BLaER1 treated with 17β-estradiol and CSF1 and Interleukin-3, amounts not matched to agents 10 nM and 100 nM (cell line): ENCODE measurements around the gene G0S2.

Source experiments
- H3K27ac ChIP-seq, 11 experiments: shearing (Covaris generic); formaldehyde crosslinking; 2 replicates each; pipeline ENCODE4 v1.8.1; 2022
- H3K27me3 ChIP-seq, 11 experiments: shearing (Covaris generic); formaldehyde crosslinking; 2 replicates each; pipeline ENCODE4 v1.8.1; 2022
- H3K36me3 ChIP-seq, 11 experiments: shearing (Covaris generic); formaldehyde crosslinking; 2 replicates each; pipeline ENCODE4 v1.8.1; 2022
- H3K4me1 ChIP-seq, 10 experiments: shearing (Covaris generic); formaldehyde crosslinking; 2 replicates each; pipeline ENCODE4 v1.8.1; 2022
- H3K4me2 ChIP-seq, 11 experiments: shearing (Covaris generic); formaldehyde crosslinking; 2 replicates each; pipeline ENCODE4 v1.8.1; 2022
- H3K4me3 ChIP-seq, 10 experiments: shearing (Covaris generic); formaldehyde crosslinking; 2 replicates each; pipeline ENCODE4 v1.8.1; 2022
- H3K9ac ChIP-seq, 11 experiments: shearing (Covaris generic); formaldehyde crosslinking; 2 replicates each; pipeline ENCODE4 v1.8.1; 2022
- H3K9me3 ChIP-seq, 11 experiments: shearing (Covaris generic); formaldehyde crosslinking; replicated peaks in 1 of 11; 2 replicates each; pipeline ENCODE4 v1.8.1; 2022
- H4K20me1 ChIP-seq, 11 experiments: shearing (Covaris generic); formaldehyde crosslinking; 2 replicates each; pipeline ENCODE4 v1.8.1; 2022
- Cebpa-rat ChIP-seq, 11 experiments: shearing (Covaris generic); IDR thresholded peaks; 2 replicates each; pipeline ENCODE4 v1.8.1; 2022

The G0S2 gene

DNA sequence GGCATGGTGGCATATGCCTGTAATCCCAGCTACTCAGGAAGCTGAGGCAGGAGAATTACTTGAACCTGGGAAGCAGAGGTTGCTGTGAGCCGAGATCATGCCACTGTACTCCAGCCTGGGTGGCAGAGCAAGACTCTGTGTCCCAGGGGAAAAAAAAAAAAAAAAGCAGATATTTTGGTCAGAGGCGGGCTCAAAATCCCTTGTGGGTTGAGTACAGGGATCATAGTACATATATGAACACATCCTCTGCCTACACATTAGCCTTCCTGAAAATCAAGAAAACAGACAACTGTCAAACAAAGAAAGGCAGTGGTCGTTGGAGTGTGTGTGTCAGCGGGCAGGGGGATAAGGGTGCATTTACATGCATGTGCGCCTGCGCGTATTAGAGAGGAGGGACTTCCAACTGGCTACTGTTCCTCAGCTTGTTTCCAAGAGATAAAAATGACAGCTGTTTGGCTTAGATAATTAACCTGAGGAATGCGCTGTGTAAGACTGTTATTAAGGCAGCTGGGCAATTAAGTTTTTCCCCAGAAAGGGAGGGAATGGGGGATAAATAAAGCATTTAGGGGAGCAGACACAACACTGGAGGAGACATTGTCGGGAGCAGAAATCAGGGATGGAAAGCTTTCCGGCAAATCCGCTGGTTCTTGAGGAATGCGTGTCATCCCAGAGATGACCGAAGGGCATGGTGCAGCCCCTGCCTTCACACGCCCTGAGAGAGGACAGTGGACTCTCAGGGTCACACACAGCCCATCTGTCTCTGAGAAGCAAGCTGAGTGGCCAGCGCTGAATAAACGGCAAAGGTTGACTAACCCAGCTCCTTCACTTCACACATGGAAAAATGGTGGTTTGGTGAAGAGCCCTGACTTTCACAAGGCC, 29.4 kb upstream of the G0S2 start:
- no peaks in the 10 kb centered on the region for H3K36me3 ChIP-seq
- peaks cover 63 to 93% (median 77%) of the 10 kb centered on the region in 10 experiments for H3K4me1 ChIP-seq
- H3K4me2 ChIP-seq = peak overlapping the region; percentile 61 to 99 (median 95)

GRCh38 chr1:209646558-209646957, 28.7 kb upstream of the G0S2 start:
- no peak for TF ChIP-seq Cebpa-rat (IDR thresholded peaks at IDR 0.05)
- H3K4me2 ChIP-seq = peak overlapping the region; percentile 61 to 99 (median 95)
- peak overlapping the region in 2 of 10 experiments; percentile 52 to 63; a peak in 2 of 20 replicates for H3K4me3 ChIP-seq
- H3K27ac ChIP-seq = peak overlapping the region in 6 of 11 experiments; percentile 1 to 87 (median 38); a peak in 12 of 22 replicates
- H3K9me3 ChIP-seq = no peaks in the 10 kb centered on the region
- no peaks in the 10 kb centered on the region for H4K20me1 ChIP-seq
- H3K4me1 ChIP-seq = peaks cover 70 to 95% (median 85%) of the 10 kb centered on the region in 10 experiments
- H3K36me3 ChIP-seq = no peaks in the 10 kb centered on the region
- H3K27me3 ChIP-seq = no peaks in the 10 kb centered on the region
- no peak overlapping the region for H3K9ac ChIP-seq

More for the DNA sequence above, 29.4 kb upstream of the G0S2 start:
- H3K4me3 ChIP-seq = peak overlapping the region in 1 of 10 experiments; percentile 63; a peak in 1 of 20 replicates
- H3K27ac ChIP-seq = peak overlapping the region in 6 of 11 experiments; percentile 1 to 87 (median 50); a peak in 12 of 22 replicates
- H3K27me3 ChIP-seq = no peaks in the 10 kb centered on the region
- H3K9ac ChIP-seq = peak overlapping the region in 3 of 11 experiments; percentile 2 to 25 (median 11); a peak in 2 of 22 replicates
- TF ChIP-seq Cebpa-rat (IDR thresholded peaks at IDR 0.05) = no peak
- H3K9me3 ChIP-seq = no peaks in the 10 kb centered on the region
- no peaks in the 10 kb centered on the region for H4K20me1 ChIP-seq

DNA sequence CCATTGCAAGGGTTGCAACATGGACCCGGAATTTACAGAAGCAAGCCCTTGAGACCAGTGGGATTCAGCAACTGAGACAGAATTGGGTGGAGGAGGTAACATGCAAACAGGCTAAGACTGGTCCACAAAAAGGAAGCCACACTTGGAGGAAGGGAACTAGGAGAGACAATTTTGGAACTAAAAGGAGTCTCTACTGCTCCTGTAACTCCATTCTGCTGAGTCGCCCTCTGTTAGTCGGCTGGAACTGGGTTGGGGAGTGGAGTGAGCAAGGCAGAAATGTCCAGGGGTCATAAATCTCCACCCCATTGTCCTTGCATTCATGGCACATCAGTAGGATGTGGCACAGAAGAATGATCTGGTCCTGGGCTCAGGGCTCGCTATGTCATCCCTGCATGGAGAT, 28.1 kb upstream of the G0S2 start:
- H3K4me2 ChIP-seq = peak overlapping the region; percentile 61 to 99 (median 95); a peak in 21 of 22 replicates
- no peaks in the 10 kb centered on the region for H3K36me3 ChIP-seq
- H3K4me1 ChIP-seq = peaks cover 70 to 97% (median 91%) of the 10 kb centered on the region in 10 experiments
- H3K27ac ChIP-seq = peak overlapping the region in 9 of 11 experiments; percentile 23 to 87 (median 83); a peak in 15 of 22 replicates
- H3K4me3 ChIP-seq = peak overlapping the region in 4 of 10 experiments; percentile 23 to 63 (median 42); a peak in 5 of 20 replicates
- no peaks in the 10 kb centered on the region for H4K20me1 ChIP-seq
- H3K9me3 ChIP-seq = no peaks in the 10 kb centered on the region
- TF ChIP-seq Cebpa-rat (IDR thresholded peaks at IDR 0.05) = no peak
- H3K9ac ChIP-seq = no peak overlapping the region; a peak in 1 of 22 replicates
- no peaks in the 10 kb centered on the region for H3K27me3 ChIP-seq

GRCh38 chr1:209648346-209648745, 26.9 kb upstream of the G0S2 start:
- no peaks in the 10 kb centered on the region for H3K9me3 ChIP-seq
- H3K27ac ChIP-seq = peak overlapping the region; percentile 43 to 93 (median 84); a peak in 21 of 22 replicates
- H3K27me3 ChIP-seq = no peaks in the 10 kb centered on the region
- peak overlapping the region in 9 of 11 experiments; percentile 16 to 82 (median 69); a peak in 16 of 22 replicates for H3K9ac ChIP-seq
- no peak for TF ChIP-seq Cebpa-rat (IDR thresholded peaks at IDR 0.05)
- H3K4me2 ChIP-seq = peak overlapping the region; percentile 83 to 99 (median 95)
- H4K20me1 ChIP-seq = no peaks in the 10 kb centered on the region
- H3K4me1 ChIP-seq = peaks cover 81 to 100% (median 99%) of the 10 kb centered on the region in 10 experiments
- H3K4me3 ChIP-seq = peak overlapping the region in 7 of 10 experiments; percentile 23 to 63 (median 48); a peak in 13 of 20 replicates
- no peaks in the 10 kb centered on the region for H3K36me3 ChIP-seq

GRCh38 chr1:209648931-209649776, 26.1 kb upstream of the G0S2 start:
- no peaks in the 10 kb centered on the region for H3K27me3 ChIP-seq
- peak overlapping the region in 9 of 11 experiments; percentile 33 to 82 (median 71); a peak in 18 of 22 replicates for H3K9ac ChIP-seq
- H3K27ac ChIP-seq = peak overlapping the region; percentile 52 to 93 (median 84)
- no peak for TF ChIP-seq Cebpa-rat (IDR thresholded peaks at IDR 0.05)
- peak overlapping the region in 6 of 10 experiments; percentile 39 to 63 (median 50); a peak in 13 of 20 replicates for H3K4me3 ChIP-seq
- H3K36me3 ChIP-seq = no peaks in the 10 kb centered on the region
- no peaks in the 10 kb centered on the region for H4K20me1 ChIP-seq
- peak overlapping the region; percentile 83 to 99 (median 95) for H3K4me2 ChIP-seq
- no peaks in the 10 kb centered on the region for H3K9me3 ChIP-seq
- peaks cover 89 to 100% (median 100%) of the 10 kb centered on the region in 10 experiments for H3K4me1 ChIP-seq

GRCh38 chr1:209650454-209650853, 24.8 kb upstream of the G0S2 start:
- H3K4me1 ChIP-seq = peaks cover 76 to 100% (median 95%) of the 10 kb centered on the region in 10 experiments
- peak overlapping the region in 7 of 10 experiments; percentile 30 to 63 (median 48); a peak in 13 of 20 replicates for H3K4me3 ChIP-seq
- H4K20me1 ChIP-seq = no peaks in the 10 kb centered on the region
- H3K9ac ChIP-seq = peak overlapping the region in 10 of 11 experiments; percentile 8 to 82 (median 64); a peak in 16 of 22 replicates
- no peaks in the 10 kb centered on the region for H3K9me3 ChIP-seq
- peak overlapping the region; percentile 33 to 93 (median 84); a peak in 21 of 22 replicates for H3K27ac ChIP-seq
- 0 out of 22 replicates have a peak, but pooled peaks of 2 of the 11 experiments have one; percentile 10 to 29 for TF ChIP-seq Cebpa-rat (IDR thresholded peaks at IDR 0.05)
- H3K36me3 ChIP-seq = no peaks in the 10 kb centered on the region
- peak overlapping the region; percentile 83 to 99 (median 95) for H3K4me2 ChIP-seq
- no peaks in the 10 kb centered on the region for H3K27me3 ChIP-seq

DNA sequence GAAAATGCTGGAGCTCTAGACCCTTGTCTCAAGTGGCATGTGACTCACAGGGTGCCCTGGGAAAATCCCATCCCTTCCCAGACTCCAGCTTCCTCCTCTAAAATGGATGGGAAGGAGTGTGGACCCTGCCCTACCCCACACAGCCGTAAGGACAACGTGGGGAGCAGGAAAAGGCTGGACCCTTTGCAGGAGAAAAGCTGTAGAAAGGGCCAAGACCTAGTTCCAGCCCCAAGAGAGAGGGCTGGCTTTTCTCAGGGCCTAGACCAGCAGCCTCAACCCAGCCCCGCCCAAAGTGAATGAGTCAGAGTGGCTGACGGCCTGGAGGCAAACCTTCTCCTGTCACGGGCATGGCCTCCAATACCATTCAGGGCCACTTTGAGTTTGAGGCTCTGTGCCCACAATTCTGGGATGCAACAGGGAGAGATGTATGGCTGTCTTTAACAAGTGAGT, 24.0 kb upstream of the G0S2 start:
- no peak for TF ChIP-seq Cebpa-rat (IDR thresholded peaks at IDR 0.05)
- H4K20me1 ChIP-seq = no peaks in the 10 kb centered on the region
- no peaks in the 10 kb centered on the region for H3K27me3 ChIP-seq
- H3K36me3 ChIP-seq = no peaks in the 10 kb centered on the region
- H3K27ac ChIP-seq = peak overlapping the region; percentile 33 to 93 (median 84); a peak in 21 of 22 replicates
- peak overlapping the region in 7 of 10 experiments; percentile 30 to 63 (median 48); a peak in 13 of 20 replicates for H3K4me3 ChIP-seq
- H3K9ac ChIP-seq = peak overlapping the region in 10 of 11 experiments; percentile 8 to 82 (median 62); a peak in 14 of 22 replicates
- H3K4me2 ChIP-seq = peak overlapping the region; percentile 83 to 99 (median 95)
- peaks cover 69 to 100% (median 94%) of the 10 kb centered on the region in 10 experiments for H3K4me1 ChIP-seq
- no peaks in the 10 kb centered on the region for H3K9me3 ChIP-seq
